GM12873 (cell line): ENCODE results near the gene BCL2L1.

Source experiments
- CTCF ChIP-seq: IDR thresholded peaks from 2 replicates; pipeline ENCODE4 v1.5.1; 2012; ENCODE audit warnings: low read depth, mild to moderate bottlenecking, moderate library complexity, low read length, control low read depth; ENCODE audit not compliant: insufficient read depth; ENCODE audit errors: missing control alignments

The BCL2L1 gene

GRCh38 chr20:31684153-31685015, 38.3 kb downstream of the BCL2L1 start:
- TF ChIP-seq CTCF = no peak

GRCh38 chr20:31682927-31683326, 39.7 kb downstream of the BCL2L1 start:
- no peak for TF ChIP-seq CTCF

- TF ChIP-seq CTCF = no peak
These were observed 40.3 kb downstream of the BCL2L1 start for GRCh38 chr20:31682352-31682751.

GRCh38 chr20:31681769-31682168, 40.9 kb downstream of the BCL2L1 start:
- no peak for TF ChIP-seq CTCF

GRCh38 chr20:31681128-31681727, 41.4 kb downstream of the BCL2L1 start:
- TF ChIP-seq CTCF = no peak

- no peak for TF ChIP-seq CTCF
These were observed 42.2 kb downstream of the BCL2L1 start for GRCh38 chr20:31680286-31681127.
